ENCODE results near the gene SNED1.

Gene SNED1

GRCh38 chr2:241133436-241133820 is 135.0 kb downstream of the SNED1 start:
- TF ChIP-seq CTCF (IDR thresholded peaks at IDR 0.05; ENCODE audit: insufficient read depth, low read length, poor library complexity, severe bottlenecking): no peak
- no peak for DNase-seq (ENCODE audit: extremely low read depth, insufficient read length)
- no peak overlapping the region for H3K4me3 ChIP-seq (replicated peaks; ENCODE audit: low read depth, low read length)
- no peaks in the 10 kb centered on the region for H3K27me3 ChIP-seq (replicated peaks; ENCODE audit: control insufficient read depth, insufficient read depth, low read length)
- H3K36me3 ChIP-seq (ENCODE audit: control insufficient read depth, insufficient read depth, low read length): peaks cover 30% of the 10 kb centered on the region

GRCh38 chr2:241134711-241135110 is 136.3 kb downstream of the SNED1 start:
- Histone ChIP-seq H3K36me3 (ENCODE audit: control insufficient read depth, insufficient read depth, low read length) (peaks cover 30% of the 10 kb centered on the region), H3K4me3 (replicated peaks; ENCODE audit: low read depth, low read length) (no peak overlapping the region), H3K27me3 (replicated peaks; ENCODE audit: control insufficient read depth, insufficient read depth, low read length) (no peaks in the 10 kb centered on the region)
- TF ChIP-seq CTCF (IDR thresholded peaks at IDR 0.05; ENCODE audit: insufficient read depth, low read length, poor library complexity, severe bottlenecking): no peak
- DNase-seq (ENCODE audit: extremely low read depth, insufficient read length): no peak

- no peak for DNase-seq (ENCODE audit: extremely low read depth, insufficient read length)
- no peak for TF ChIP-seq CTCF (IDR thresholded peaks at IDR 0.05; ENCODE audit: insufficient read depth, low read length, poor library complexity, severe bottlenecking)
- H3K36me3 ChIP-seq (ENCODE audit: control insufficient read depth, insufficient read depth, low read length): peaks cover 31% of the 10 kb centered on the region
- H3K4me3 ChIP-seq (replicated peaks; ENCODE audit: low read depth, low read length): no peak overlapping the region
- no peaks in the 10 kb centered on the region for H3K27me3 ChIP-seq (replicated peaks; ENCODE audit: control insufficient read depth, insufficient read depth, low read length)
These were observed 137.3 kb downstream of the SNED1 start for GRCh38 chr2:241135737-241136136.

- no peak for TF ChIP-seq CTCF (IDR thresholded peaks at IDR 0.05; ENCODE audit: insufficient read depth, low read length, poor library complexity, severe bottlenecking)
- Histone ChIP-seq H3K36me3 (ENCODE audit: control insufficient read depth, insufficient read depth, low read length) (peaks cover 33% of the 10 kb centered on the region), H3K4me3 (replicated peaks; ENCODE audit: low read depth, low read length) (no peak overlapping the region), H3K27me3 (replicated peaks; ENCODE audit: control insufficient read depth, insufficient read depth, low read length) (no peaks in the 10 kb centered on the region)
- no peak for DNase-seq (ENCODE audit: extremely low read depth, insufficient read length)
These were observed 137.8 kb downstream of the SNED1 start for GRCh38 chr2:241136191-241136590.

GRCh38 chr2:241136661-241137260 is 138.3 kb downstream of the SNED1 start:
- Histone ChIP-seq H3K27me3 (replicated peaks; ENCODE audit: control insufficient read depth, insufficient read depth, low read length) (no peaks in the 10 kb centered on the region), H3K4me3 (replicated peaks; ENCODE audit: low read depth, low read length) (no peak overlapping the region), H3K36me3 (ENCODE audit: control insufficient read depth, insufficient read depth, low read length) (peaks cover 32% of the 10 kb centered on the region)
- TF ChIP-seq CTCF (IDR thresholded peaks at IDR 0.05; ENCODE audit: insufficient read depth, low read length, poor library complexity, severe bottlenecking): no peak
- no peak for DNase-seq (ENCODE audit: extremely low read depth, insufficient read length)

Measured in GM06990 (cell line).